BE2C (cell line): ENCODE measurements around the gene NAA35.
"Not testable (repeated sequence)": the region's sequence is repeated elsewhere in the genome, so short reads cannot be mapped to it uniquely, and the experiment has no call there.

Experiments used
- DNase-seq: peaks from one replicate; pipeline ENCODE4 v3.0.0-alpha.2; 2020
- H3K27me3 ChIP-seq: fragments of 250-450 bp; sonication (Bioruptor Pico); 2 replicates; pipeline ENCODE4 v1.5.1; 2020; ENCODE audit warnings: mild to moderate bottlenecking
- H3K36me3 ChIP-seq: fragments of 250-450 bp; sonication (Bioruptor Pico); 2 replicates; pipeline ENCODE4 v1.5.1; 2020; ENCODE audit warnings: mild to moderate bottlenecking
- H3K4me1 ChIP-seq: fragments of 250-450 bp; sonication (Bioruptor Pico); 2 replicates; pipeline ENCODE4 v1.5.1; 2020
- H3K4me3 ChIP-seq: 2 replicates; pipeline ENCODE4 v1.5.1; 2011; ENCODE audit warnings: low read depth, low read length
- H3K9me3 ChIP-seq: fragments of 250-450 bp; sonication (Bioruptor Pico); 2 replicates; pipeline ENCODE4 v1.5.1; 2020
- CTCF ChIP-seq: IDR thresholded peaks from 2 replicates; pipeline ENCODE4 v1.5.1; 2012; ENCODE audit warnings: mild to moderate bottlenecking, low read depth, low read length

Gene NAA35

DNA sequence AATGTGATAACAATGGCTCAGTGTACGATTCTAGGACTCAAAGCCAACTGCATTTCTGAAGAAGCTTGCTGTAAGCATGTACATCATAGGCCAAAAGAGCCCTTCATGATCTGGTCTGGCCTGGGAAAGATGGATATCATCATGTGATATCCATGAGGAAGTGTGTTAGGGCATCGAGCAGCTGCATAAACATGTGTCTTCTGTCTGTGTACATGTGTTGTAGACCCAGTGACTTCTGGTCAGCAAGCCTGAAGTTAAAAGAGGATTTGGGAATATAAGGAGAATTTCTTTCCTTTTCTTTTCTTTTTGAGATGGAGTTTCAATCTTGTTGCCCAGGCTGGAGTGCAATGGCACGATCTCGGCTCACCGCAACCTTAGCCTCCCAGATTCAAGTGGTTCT, 15.5 kb upstream of the NAA35 start:
- Histone ChIP-seq H3K4me1 (no peaks in the 10 kb centered on the region), H3K9me3 (no peaks in the 10 kb centered on the region), H3K4me3 (no peak overlapping the region), H3K36me3 (no peaks in the 10 kb centered on the region), H3K27me3 (peaks cover 2% of the 10 kb centered on the region)
- DNase-seq: no peak
- no peak for TF ChIP-seq CTCF

GRCh38 chr9:85927076-85927475, 13.9 kb upstream of the NAA35 start:
- H3K9me3 ChIP-seq: no peaks in the 10 kb centered on the region
- H3K4me3 ChIP-seq: no peak overlapping the region
- TF ChIP-seq CTCF: no peak
- H3K4me1 ChIP-seq: no peaks in the 10 kb centered on the region
- peaks cover 2% of the 10 kb centered on the region for H3K27me3 ChIP-seq
- H3K36me3 ChIP-seq: no peaks in the 10 kb centered on the region
- no peak for DNase-seq

- H3K9me3 ChIP-seq: no peaks in the 10 kb centered on the region
- H3K4me1 ChIP-seq: no peaks in the 10 kb centered on the region
- no peak overlapping the region for H3K4me3 ChIP-seq
- no peaks in the 10 kb centered on the region for H3K36me3 ChIP-seq
- no peak for TF ChIP-seq CTCF
- H3K27me3 ChIP-seq: peaks cover 2% of the 10 kb centered on the region
- DNase-seq: no peak
These were observed 9.5 kb upstream of the NAA35 start for GRCh38 chr9:85931495-85931894.

DNA sequence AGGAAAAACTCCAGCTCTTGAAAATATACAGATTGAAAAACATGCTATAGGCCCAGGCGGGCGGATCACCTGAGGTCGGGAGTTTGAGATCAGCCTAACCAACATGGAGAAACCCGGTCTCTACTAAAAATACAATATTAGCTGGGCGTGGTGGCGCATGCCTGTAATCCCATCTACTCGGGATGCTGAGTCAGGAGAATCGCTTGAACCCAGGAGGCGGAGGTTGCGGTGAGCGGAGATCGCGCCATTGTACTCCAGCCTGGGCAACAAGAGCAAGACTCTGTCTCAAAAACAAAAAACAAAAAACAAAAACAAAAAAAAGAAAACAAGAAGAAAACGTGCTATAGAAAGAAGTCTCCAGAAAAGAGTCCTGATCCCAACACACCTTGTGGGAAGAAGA, 5.0 kb upstream of the NAA35 start:
- H3K36me3 ChIP-seq, H3K9me3 ChIP-seq, H3K4me3 ChIP-seq, H3K4me1 ChIP-seq, DNase-seq, H3K27me3 ChIP-seq: not testable (repeated sequence)

DNA sequence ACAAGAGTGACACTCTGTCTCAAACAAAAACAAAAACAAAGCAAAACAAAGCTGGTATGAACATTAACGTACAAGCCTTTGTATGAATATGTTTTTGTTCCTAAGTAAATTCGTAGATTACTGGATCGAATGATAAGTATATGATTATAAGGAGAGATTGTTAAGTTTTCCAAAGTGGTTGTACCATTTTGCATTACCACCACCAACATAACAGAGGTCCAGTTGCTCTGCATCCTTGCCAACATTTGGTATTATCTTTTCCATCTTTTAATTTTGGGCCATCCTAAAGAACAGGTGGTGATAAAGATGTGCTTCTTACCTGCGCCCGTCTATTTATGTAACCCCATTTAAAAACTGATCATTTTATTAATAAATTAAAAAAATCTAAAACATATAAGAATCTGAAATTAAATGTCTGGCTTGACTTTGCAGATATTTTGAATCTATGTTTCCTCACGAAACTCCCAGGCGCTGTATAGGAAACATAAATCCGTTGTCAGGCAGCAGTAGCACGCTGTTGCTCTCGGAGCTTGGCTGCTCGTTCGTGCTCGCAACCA, 593 bp upstream of the NAA35 start:
- peaks cover 6% of the 10 kb centered on the region for H3K4me1 ChIP-seq
- DNase-seq: no peak
- peaks cover 11% of the 10 kb centered on the region; the same call in 1 of the 2 replicates for H3K36me3 ChIP-seq
- peak overlapping the region; percentile 73 for H3K4me3 ChIP-seq
- no peaks in the 10 kb centered on the region for H3K27me3 ChIP-seq
- no peaks in the 10 kb centered on the region for H3K9me3 ChIP-seq
- TF ChIP-seq CTCF: no peak

- peaks cover 6% of the 10 kb centered on the region for H3K4me1 ChIP-seq
- TF ChIP-seq CTCF: no peak
- no peaks in the 10 kb centered on the region for H3K27me3 ChIP-seq
- H3K36me3 ChIP-seq: peaks cover 13% of the 10 kb centered on the region
- peak overlapping the region; percentile 93 for H3K4me3 ChIP-seq
- H3K9me3 ChIP-seq: no peaks in the 10 kb centered on the region
- DNase-seq: no peak
These were observed 635 bp downstream of the NAA35 start for GRCh38 chr9:85941622-85941940.
